ENCODE results near the gene HSD3B7.
A peak's percentile ranks its signal among the peaks of the same experiment; 100 is the strongest.
"Not testable (repeated sequence)": the region's sequence is repeated elsewhere in the genome, so short reads cannot be mapped to it uniquely, and the experiment has no call there.

The HSD3B7 gene

GRCh38 chr16:31002250-31002700, 17.3 kb downstream of the HSD3B7 start:
- DNase-seq, result no peak

- DNase-seq, result no peak
Measured at GRCh38 chr16:31002862-31003341, 17.9 kb downstream of the HSD3B7 start.

- DNase-seq, result no peak
Measured at GRCh38 chr16:31003744-31004143, 18.7 kb downstream of the HSD3B7 start.

GRCh38 chr16:31004658-31005057, 19.7 kb downstream of the HSD3B7 start:
- DNase-seq, result no peak

DNA sequence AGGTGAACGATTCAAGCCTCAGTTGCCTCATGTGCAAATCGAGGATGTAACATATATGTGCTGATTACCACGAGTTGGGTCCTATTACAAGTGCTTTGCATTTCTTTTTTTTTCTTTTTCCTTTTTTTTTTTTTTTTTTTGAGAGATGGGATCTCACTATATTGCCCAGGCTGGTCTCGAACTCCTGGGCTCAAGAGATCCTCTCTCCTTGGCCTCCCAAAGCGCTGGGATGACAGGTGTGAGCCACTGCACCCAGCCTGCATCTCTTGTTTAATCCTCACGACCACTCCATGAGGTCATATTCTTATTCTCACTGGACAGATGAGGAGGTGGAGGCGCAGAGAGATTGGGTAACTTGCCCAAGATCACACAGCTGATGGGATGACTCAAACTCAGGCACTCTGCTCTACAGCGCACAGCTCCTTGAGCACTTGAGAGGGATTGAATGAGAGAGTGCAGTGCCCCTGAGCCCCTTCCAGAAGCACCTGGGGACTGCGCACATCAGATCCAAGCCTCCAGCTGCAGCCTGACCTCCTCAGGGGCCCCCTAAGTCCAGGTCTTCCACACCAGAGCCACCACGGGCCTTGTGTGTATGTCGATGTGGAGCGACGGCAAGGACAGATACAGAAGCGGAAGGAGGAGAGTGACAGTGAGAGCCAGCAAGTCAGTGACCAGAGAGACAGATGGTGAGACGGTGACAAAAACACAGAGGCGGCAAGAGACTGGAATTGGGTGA, 20.5 kb downstream of the HSD3B7 start:
- DNase-seq, result no peak

- no peak for DNase-seq
Measured at GRCh38 chr16:31006086-31006385, 21.0 kb downstream of the HSD3B7 start.

DNA sequence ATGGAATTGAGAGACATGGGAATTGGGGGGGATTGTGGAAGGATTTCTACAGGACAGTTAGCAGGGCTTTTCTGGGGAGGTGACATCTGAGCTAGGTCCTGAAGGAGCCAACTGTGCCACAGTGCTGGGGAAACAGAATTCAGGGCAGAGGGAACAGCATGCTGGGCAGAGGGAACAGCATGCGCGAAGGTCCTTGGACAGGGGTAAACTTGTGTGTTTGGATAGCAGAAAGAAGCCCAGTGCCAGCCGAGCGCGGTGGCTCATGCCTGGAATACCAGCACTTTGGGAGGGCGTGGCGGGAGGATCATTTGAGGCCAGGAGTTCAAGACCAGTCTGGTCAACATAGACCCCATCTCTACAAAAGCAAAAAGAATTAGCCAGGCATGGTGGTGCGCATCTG, 21.6 kb downstream of the HSD3B7 start:
- DNase-seq, result no peak

GRCh38 chr16:31007684-31008083, 22.7 kb downstream of the HSD3B7 start:
- DNase-seq, result no peak

GRCh38 chr16:31008149-31008548, 23.1 kb downstream of the HSD3B7 start:
- DNase-seq, result no peak

DNA sequence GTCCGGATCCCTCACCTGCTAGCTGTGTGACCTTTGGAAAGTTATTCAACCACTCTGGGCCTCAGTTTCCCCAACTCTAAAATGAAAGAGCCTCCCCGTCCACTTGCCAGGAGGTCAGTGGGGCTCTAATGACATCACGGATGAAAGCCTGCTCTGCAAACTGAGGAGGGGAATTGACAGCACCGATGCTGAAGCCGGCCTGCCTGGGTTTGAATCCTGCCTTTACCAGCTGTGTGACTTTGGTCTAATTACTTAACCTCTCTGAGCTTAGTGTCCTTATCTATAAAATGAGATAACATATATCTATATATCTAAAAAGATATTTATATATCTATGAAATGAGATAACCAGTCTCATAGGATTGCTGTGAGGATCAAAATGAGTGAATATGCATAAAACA, 23.5 kb downstream of the HSD3B7 start:
- DNase-seq, result no peak

DNA sequence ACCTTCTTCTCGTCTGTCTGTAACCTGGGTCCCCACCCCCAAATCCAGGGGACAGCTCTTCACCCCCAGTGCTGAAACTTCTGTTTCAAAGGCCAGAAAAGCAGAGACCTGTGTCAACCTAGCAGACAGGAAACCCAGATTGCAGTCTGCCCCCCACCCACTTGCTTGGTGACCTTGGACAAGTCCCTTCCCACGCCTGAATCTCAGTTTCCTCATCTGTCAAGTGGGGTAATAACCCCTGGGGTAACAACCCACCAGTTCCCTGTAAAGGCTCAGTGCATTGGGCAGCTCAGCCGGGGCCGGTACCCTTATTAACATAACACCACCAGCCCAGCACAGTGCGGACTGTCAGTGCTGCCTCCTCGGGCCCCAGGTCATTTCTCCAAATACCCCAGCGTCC, 24.1 kb downstream of the HSD3B7 start:
- no peak for DNase-seq

DNA sequence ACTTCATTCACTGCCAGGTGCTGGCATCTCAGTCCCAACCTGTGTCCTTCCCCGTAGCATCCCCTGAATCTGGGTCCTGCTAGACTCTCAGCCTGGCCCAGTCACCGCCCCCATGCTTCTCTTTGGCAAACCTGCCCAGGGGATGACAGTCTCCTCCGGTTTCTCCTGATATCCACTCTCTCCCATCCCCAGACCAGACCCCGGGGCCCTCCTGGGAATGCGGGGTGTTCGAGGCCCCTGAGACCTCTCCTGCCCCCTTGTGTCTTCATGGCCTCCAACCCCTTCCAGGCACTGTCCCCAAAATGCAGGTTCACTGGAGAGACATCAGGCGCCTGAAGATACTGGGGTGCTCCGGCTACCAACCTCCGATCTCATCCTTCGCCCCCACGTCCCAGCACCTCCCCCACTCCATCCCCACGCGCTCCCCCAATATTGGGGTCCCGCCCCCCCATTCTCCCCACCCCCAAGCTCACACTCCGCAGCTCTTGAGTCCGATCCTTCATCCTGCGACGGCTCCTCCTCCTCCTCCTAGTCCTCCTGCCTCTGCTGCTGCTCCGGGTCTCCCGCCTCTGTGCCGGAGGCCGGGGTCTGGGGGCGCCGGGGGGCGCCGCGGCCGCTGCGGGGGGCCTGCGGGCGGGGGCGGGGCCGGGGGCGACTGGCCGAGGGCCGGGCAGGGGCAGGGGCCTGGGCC, 25.0 kb downstream of the HSD3B7 start:
- DNase-seq, result peak in 1 of 2 experiments; percentile 15

- DNase-seq, result peak in 1 of 2 experiments; percentile 64
Measured at GRCh38 chr16:31010585-31011325, 25.7 kb downstream of the HSD3B7 start, which contains the start of gene STX1B. STX1B (minus strand) TSS chr16:31010638; CDS start chr16:31010396, 242 bp downstream.

- not testable (repeated sequence) for DNase-seq
Measured at GRCh38 chr16:31011815-31012214, 26.8 kb downstream of the HSD3B7 start.

DNA sequence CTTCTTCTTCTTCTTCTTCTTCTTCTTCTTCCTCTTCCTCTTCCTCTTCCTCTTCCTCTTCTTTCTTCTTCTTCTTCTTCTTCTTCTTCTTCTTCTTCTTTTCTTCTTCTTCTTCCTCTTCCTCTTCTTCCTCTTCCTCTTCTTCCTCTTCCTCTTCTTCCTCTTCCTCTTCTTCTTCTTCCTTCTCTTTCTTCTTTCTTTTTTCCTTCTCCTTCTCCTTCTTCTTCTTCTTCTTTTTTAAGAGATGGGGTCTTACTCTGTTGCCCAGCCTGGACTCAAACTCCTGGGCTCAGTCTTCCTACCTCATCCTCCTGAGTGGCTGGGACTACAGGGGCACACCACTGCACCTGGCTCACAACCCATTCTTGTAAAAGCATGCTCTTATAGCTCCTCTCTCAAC, 28.3 kb downstream of the HSD3B7 start:
- DNase-seq, result not testable (repeated sequence)

DNA sequence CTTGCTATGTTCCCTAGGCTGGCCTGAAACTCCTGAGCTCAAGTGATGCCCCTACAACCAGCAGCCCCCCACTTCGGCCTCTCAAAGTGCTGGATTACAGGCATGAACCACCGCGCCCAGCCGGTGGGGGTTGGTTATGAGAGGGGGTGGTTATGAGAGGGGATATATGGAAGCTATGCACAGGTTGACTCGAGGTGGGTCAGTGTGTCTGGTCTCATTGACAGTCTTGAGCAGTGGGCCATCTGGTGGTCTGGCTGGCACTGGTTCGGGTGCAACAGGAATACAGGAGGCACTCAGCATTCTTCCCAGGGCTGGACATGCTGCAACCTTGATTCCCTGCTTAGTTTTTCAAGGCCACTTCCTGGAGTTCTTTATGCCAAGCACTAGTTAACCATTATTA, 31.0 kb downstream of the HSD3B7 start:
- DNase-seq, result no peak

DNA sequence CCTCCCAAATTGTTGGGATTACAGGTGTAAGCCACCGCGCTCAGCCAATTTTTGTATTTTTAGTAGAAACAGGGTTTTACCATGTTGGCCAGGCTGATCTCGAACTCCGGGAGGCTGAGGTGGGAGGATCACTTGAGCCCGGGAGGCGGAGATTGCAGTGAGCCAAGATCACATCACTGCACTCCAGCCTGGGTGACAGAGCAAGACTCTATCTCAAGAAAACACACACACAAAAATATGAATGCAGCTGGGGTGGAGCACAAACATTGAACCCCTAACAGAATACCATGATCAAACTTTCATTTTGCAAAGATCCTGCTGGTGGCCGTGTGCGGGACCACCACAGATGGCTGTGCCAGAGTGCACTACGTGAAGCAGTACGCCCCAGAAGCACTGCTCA, 32.7 kb downstream of the HSD3B7 start:
- not testable (repeated sequence) for DNase-seq

DNA sequence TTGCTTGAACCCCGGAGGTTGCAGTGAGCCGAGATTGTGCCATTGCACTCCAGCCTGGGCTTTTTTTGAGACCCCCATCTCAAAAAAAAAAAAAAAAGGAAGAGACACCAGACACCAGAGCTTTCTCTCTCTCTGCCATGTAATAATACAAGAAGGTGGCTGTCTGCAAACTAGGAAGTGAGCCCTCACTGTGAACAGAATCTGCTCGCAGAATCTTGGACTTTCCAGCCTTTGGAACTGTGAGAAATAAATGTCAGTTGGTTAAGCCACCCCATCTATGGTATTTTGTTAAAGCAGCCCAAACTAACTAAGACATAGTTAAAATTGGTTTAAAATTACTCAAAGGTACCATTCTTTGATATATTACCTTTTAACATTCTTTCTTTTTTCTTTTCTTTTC, 35.5 kb downstream of the HSD3B7 start:
- DNase-seq, result no peak

GRCh38 chr16:31022544-31023251, 37.7 kb downstream of the HSD3B7 start:
- no peak for DNase-seq

DNA sequence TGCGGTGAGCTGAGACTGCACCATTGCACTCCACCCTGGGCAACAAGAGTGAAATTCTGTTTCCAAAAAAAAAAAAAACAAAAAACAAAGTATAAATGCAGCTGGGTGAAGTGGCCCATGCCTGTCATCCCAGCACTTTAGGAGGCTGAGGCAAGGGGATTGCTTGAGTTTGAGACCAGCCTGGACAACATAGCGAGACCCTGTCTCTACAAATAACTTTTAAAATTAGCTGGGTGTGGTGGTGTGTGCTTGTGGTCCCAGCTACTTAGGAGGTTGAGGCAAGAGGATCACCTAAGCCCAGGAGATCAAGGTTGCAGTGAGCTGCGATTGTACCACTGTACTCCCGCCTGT, 38.2 kb downstream of the HSD3B7 start:
- no peak for DNase-seq

DNA sequence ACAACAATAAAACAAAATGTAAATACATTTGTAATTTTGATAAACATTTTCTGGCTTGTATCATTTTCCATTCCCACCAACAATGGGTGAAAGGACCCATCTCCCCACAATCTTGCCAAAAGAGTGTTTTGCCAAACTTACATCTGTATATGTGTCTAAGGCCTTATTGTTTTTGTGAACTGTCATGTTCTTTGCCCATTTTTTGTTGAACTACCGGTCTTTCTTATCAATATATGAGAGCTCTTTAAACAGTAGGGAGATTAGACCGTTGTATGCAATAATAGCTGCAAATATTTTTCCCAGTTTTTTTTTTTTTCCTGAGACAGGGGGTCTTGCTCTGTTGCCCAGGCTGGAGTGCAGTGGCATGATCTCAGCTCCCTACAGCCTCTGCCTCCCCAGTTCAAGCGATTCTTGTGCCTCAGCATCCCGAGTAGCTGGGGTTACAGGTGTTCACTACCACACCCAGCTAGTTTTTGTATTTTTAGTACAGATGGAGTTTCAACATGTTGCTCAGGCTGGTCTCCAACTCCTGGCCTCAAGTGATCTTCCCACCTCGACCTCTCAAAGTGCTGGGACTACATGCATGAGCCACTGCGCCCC, 38.7 kb downstream of the HSD3B7 start:
- no peak for DNase-seq

- no peak for DNase-seq
Measured at GRCh38 chr16:31025339-31025738, 40.3 kb downstream of the HSD3B7 start.

GRCh38 chr16:31029272-31029671, 44.3 kb downstream of the HSD3B7 start:
- DNase-seq, result no peak

Measured in NCI-H526 (cell line).